ENCODE results near the gene ODC1.

The ODC1 gene

DNA sequence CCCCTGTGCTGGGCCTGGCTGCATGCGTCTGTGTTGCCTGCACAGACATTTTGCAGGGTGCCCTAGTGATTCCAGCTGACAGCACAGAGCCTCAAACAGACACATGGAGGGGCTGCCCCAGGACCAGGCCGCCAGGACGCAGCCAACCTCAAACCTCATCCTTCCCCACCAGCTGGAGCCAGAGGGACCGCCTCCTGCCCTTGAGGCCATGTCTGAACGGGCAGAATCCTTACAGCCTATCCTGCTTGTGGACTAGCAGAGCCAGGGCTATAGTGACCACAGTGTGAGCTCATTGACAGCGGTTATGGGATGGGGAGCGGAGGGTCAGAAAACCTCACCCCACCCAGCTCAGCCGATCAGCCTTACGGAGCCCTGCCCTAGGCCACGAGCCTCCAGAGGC, 22.4 kb downstream of the ODC1 start:
- H3K9ac ChIP-seq (ENCODE audit: low read length) = no peak overlapping the region
- H3K36me3 ChIP-seq (ENCODE audit: control insufficient read depth, insufficient read depth, low read length) = peaks cover 12% of the 10 kb centered on the region
- no peaks in the 10 kb centered on the region for H3K4me1 ChIP-seq (ENCODE audit: control insufficient read depth, insufficient read depth, low read length)
- no peaks in the 10 kb centered on the region for H3K27me3 ChIP-seq (ENCODE audit: control insufficient read depth, insufficient read depth, low read length)
- no peak overlapping the region for H3K4me3 ChIP-seq (ENCODE audit: low read length)
- H3K27ac ChIP-seq (ENCODE audit: low read depth, low read length) = no peak overlapping the region

DNA sequence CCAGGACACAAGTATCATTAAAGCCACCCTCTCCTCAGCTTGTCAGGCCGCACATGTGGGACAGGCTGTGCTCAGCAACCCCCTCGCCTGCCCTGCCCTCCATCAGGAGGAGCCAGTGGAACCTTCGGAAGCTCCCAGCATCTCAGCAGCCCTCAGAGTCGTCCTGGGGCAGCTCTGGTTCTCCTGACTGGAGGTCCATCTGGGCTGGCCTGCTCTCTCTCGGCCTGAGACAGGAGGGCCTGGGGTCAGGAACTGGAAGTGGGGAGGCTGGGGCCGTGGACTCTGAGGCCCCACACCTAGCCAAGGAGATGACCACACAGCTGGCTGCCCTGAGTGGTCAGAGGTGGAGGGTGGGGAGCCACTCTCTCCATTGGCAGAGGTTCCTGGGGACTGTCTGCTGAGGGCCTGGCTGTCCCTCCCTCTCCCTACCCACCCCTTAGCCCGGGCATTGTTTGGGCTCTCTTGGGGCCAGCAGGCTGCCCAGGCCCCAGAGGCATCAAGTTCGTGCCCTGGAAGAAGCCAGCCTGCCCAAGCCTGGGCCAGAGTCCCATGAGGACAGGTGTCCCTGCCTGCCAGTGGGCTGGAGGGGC, 23.1 kb downstream of the ODC1 start:
- H3K27ac ChIP-seq (ENCODE audit: low read depth, low read length) = no peak overlapping the region
- no peak overlapping the region for H3K9ac ChIP-seq (ENCODE audit: low read length)
- peaks cover 14% of the 10 kb centered on the region for H3K36me3 ChIP-seq (ENCODE audit: control insufficient read depth, insufficient read depth, low read length)
- H3K4me1 ChIP-seq (ENCODE audit: control insufficient read depth, insufficient read depth, low read length) = no peaks in the 10 kb centered on the region
- H3K4me3 ChIP-seq (ENCODE audit: low read length) = no peak overlapping the region
- H3K27me3 ChIP-seq (ENCODE audit: control insufficient read depth, insufficient read depth, low read length) = no peaks in the 10 kb centered on the region

DNA sequence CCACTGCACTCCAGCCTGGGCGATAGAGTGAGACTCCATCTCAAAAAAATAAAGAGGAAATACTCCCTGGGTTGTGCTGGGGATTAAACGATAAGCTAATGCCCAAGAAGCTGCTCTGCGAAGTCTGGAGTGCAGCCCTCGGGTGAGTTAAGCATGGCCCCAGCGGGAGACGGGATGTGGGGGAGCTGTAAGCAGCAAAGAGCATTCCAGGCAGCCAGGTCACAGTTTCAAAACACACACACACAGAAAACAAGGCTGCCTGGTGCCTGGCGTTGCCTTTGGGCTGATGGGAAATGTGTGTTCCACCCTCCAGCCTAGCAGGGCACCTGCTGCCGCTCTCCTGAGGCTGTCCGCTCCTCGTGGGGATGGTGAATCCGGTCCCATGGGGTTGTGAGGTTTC, 24.1 kb downstream of the ODC1 start:
- Histone ChIP-seq H3K9ac (ENCODE audit: low read length) (no peak overlapping the region), H3K36me3 (ENCODE audit: control insufficient read depth, insufficient read depth, low read length) (peaks cover 14% of the 10 kb centered on the region), H3K4me1 (ENCODE audit: control insufficient read depth, insufficient read depth, low read length) (no peaks in the 10 kb centered on the region), H3K27ac (ENCODE audit: low read depth, low read length) (no peak overlapping the region), H3K27me3 (ENCODE audit: control insufficient read depth, insufficient read depth, low read length) (no peaks in the 10 kb centered on the region), H3K4me3 (ENCODE audit: low read length) (no peak overlapping the region)

GRCh38 chr2:10423400-10423774, 24.7 kb downstream of the ODC1 start:
- H3K27ac ChIP-seq (ENCODE audit: low read depth, low read length) = no peak overlapping the region
- peaks cover 14% of the 10 kb centered on the region for H3K36me3 ChIP-seq (ENCODE audit: control insufficient read depth, insufficient read depth, low read length)

DNA sequence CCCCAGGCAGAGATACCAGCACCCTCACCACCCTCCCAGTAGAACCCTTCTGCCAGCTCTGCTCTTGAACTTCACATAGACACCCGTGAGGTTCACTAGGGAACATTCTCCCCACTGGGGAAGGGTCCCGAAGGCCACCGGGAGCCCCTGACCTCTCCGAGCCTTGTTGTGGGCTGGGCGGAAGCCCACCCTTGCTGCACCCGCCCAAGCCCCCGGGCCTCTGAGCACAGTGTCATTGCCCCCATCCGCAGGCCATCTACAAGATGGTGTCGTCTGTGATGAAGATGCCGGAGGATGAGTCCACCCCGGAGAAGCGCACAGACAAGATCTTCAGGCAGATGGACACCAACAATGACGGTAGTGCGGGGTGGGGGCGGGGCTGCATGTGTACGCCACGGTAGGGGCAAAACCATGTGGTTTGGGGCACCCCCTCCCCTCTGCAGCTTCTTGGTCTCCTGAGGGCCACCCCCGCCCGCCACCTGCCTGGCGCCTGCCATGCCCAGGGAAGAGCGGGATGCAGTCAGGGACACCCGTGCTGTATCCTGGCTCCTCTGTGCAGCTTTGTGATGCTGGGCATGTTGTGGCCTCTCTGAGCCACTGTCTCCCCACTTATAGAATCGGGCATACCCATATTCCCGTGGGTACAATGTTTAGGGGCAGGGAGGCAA, 25.3 kb downstream of the ODC1 start:
- Histone ChIP-seq H3K27me3 (ENCODE audit: control insufficient read depth, insufficient read depth, low read length) (no peaks in the 10 kb centered on the region), H3K27ac (ENCODE audit: low read depth, low read length) (no peak overlapping the region), H3K9ac (ENCODE audit: low read length) (no peak overlapping the region), H3K4me3 (ENCODE audit: low read length) (no peak overlapping the region), H3K36me3 (ENCODE audit: control insufficient read depth, insufficient read depth, low read length) (peaks cover 14% of the 10 kb centered on the region), H3K4me1 (ENCODE audit: control insufficient read depth, insufficient read depth, low read length) (no peaks in the 10 kb centered on the region)

More at GRCh38 chr2:10423400-10423774, 24.7 kb downstream of the ODC1 start:
- Histone ChIP-seq H3K27me3 (ENCODE audit: control insufficient read depth, insufficient read depth, low read length) (no peaks in the 10 kb centered on the region), H3K4me1 (ENCODE audit: control insufficient read depth, insufficient read depth, low read length) (no peaks in the 10 kb centered on the region), H3K9ac (ENCODE audit: low read length) (no peak overlapping the region), H3K4me3 (ENCODE audit: low read length) (no peak overlapping the region)

DNA sequence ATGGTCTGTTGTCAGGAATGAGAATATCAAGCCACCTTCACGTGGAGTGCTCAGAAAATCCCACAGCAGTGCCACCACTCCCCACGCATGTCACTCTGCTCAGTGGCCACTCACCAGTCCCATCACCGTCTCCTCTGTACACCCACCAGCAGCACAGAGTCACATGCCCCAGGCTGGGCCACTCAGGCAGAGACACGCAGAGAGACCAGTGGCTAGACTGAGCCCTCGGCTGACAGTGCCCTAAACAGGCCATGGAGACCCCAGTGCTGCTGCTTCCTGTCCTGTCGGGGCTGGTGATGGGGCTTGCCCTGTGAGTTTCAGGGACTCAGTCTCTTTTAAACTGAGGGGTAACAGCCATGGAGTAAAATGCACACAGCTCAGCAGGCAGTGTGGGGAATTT, 25.9 kb downstream of the ODC1 start:
- Histone ChIP-seq H3K9ac (ENCODE audit: low read length) (no peak overlapping the region), H3K4me1 (ENCODE audit: control insufficient read depth, insufficient read depth, low read length) (no peaks in the 10 kb centered on the region), H3K4me3 (ENCODE audit: low read length) (no peak overlapping the region), H3K27ac (ENCODE audit: low read depth, low read length) (no peak overlapping the region), H3K36me3 (ENCODE audit: control insufficient read depth, insufficient read depth, low read length) (peaks cover 14% of the 10 kb centered on the region), H3K27me3 (ENCODE audit: control insufficient read depth, insufficient read depth, low read length) (no peaks in the 10 kb centered on the region)

DNA sequence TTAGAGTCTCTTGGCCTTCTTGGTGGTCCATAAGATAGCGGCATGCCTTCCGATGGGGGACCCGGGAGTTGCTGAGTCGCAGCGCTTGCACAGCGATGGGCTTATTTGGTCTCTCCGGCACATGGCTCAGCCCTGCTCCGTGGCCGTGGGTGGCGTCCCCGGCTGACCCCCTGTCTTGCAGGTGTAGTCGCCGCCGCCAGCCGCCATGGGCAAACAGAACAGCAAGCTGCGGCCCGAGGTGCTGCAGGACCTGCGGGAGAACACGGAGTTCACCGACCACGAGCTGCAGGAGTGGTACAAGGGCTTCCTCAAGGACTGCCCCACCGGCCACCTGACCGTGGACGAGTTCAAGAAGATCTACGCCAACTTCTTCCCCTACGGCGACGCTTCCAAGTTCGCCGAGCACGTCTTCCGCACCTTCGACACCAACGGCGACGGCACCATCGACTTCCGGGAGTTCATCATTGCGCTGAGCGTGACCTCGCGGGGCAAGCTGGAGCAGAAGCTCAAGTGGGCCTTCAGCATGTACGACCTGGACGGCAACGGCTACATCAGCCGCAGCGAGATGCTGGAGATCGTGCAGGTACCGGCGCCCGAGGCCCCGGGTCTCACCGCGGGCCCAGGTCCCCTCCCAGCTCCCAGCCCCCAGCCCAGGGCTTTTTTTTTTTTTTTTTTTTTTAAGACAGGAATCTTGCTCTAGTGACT, 28.4 kb downstream of the ODC1 start:
- Histone ChIP-seq H3K27ac (ENCODE audit: low read depth, low read length) (no peak overlapping the region), H3K36me3 (ENCODE audit: control insufficient read depth, insufficient read depth, low read length) (peaks cover 11% of the 10 kb centered on the region), H3K4me3 (ENCODE audit: low read length) (no peak overlapping the region), H3K27me3 (ENCODE audit: control insufficient read depth, insufficient read depth, low read length) (no peaks in the 10 kb centered on the region), H3K9ac (ENCODE audit: low read length) (no peak overlapping the region), H3K4me1 (ENCODE audit: control insufficient read depth, insufficient read depth, low read length) (no peaks in the 10 kb centered on the region)

GRCh38 chr2:10417551-10418335, 30.4 kb downstream of the ODC1 start:
- Histone ChIP-seq H3K9ac (ENCODE audit: low read length) (no peak overlapping the region), H3K27ac (ENCODE audit: low read depth, low read length) (no peak overlapping the region), H3K36me3 (ENCODE audit: control insufficient read depth, insufficient read depth, low read length) (peaks cover 8% of the 10 kb centered on the region), H3K27me3 (ENCODE audit: control insufficient read depth, insufficient read depth, low read length) (no peaks in the 10 kb centered on the region), H3K4me3 (ENCODE audit: low read length) (no peak overlapping the region), H3K4me1 (ENCODE audit: control insufficient read depth, insufficient read depth, low read length) (peaks cover 7% of the 10 kb centered on the region)

- no peak overlapping the region for H3K27ac ChIP-seq (ENCODE audit: low read depth, low read length)
- no peaks in the 10 kb centered on the region for H3K27me3 ChIP-seq (ENCODE audit: control insufficient read depth, insufficient read depth, low read length)
- peaks cover 7% of the 10 kb centered on the region for H3K4me1 ChIP-seq (ENCODE audit: control insufficient read depth, insufficient read depth, low read length)
- no peak overlapping the region for H3K4me3 ChIP-seq (ENCODE audit: low read length)
- no peak overlapping the region for H3K9ac ChIP-seq (ENCODE audit: low read length)
- H3K36me3 ChIP-seq (ENCODE audit: control insufficient read depth, insufficient read depth, low read length) = peaks cover 3% of the 10 kb centered on the region
Measured at GRCh38 chr2:10415640-10416039, 32.5 kb downstream of the ODC1 start.

DNA sequence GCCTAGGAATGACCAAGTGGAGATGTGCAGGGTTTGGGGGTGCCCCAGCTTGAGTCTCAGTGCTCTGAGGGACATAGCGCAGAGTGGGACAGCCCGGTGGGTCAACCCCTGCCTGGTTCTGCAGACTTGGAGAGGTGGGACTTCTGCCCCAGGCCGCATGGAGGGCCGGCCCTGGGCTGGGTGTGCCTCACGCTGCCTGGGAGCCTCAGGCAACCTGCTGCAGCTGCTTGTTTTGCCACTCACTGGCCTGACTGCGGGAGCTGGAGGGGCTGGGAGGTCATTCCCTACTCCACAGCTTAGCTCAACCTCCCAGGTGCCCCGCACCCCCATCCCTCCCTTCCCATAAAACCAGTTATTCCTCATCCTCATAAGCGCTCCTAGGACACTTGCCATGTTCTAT, 33.1 kb downstream of the ODC1 start:
- H3K36me3 ChIP-seq (ENCODE audit: control insufficient read depth, insufficient read depth, low read length) = no peaks in the 10 kb centered on the region
- no peak overlapping the region for H3K4me3 ChIP-seq (ENCODE audit: low read length)
- no peak overlapping the region for H3K27ac ChIP-seq (ENCODE audit: low read depth, low read length)
- H3K27me3 ChIP-seq (ENCODE audit: control insufficient read depth, insufficient read depth, low read length) = no peaks in the 10 kb centered on the region
- H3K9ac ChIP-seq (ENCODE audit: low read length) = no peak overlapping the region
- peaks cover 7% of the 10 kb centered on the region for H3K4me1 ChIP-seq (ENCODE audit: control insufficient read depth, insufficient read depth, low read length)

DNA sequence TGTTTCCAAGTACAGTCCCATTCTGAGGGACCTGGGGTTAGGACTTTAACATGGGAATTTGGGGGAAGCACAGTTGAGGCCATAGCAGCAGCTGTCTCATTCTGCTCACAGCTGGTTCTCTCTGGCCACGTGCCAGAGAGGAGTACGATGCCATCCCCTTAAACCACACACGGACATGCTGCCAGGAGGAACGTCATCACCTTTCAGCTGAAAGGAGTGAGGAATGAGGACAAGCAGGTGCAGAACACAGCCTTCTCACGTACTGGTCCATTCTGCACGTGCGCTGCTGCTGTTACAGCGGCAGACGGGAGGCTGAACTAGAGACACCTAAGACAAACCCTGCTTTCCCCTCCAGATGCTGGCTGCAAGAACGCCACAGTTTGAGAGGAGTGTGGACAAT, 33.5 kb downstream of the ODC1 start:
- Histone ChIP-seq H3K4me1 (ENCODE audit: control insufficient read depth, insufficient read depth, low read length) (peaks cover 7% of the 10 kb centered on the region), H3K36me3 (ENCODE audit: control insufficient read depth, insufficient read depth, low read length) (no peaks in the 10 kb centered on the region), H3K27me3 (ENCODE audit: control insufficient read depth, insufficient read depth, low read length) (no peaks in the 10 kb centered on the region), H3K4me3 (ENCODE audit: low read length) (no peak overlapping the region), H3K9ac (ENCODE audit: low read length) (no peak overlapping the region), H3K27ac (ENCODE audit: low read depth, low read length) (no peak overlapping the region)

DNA sequence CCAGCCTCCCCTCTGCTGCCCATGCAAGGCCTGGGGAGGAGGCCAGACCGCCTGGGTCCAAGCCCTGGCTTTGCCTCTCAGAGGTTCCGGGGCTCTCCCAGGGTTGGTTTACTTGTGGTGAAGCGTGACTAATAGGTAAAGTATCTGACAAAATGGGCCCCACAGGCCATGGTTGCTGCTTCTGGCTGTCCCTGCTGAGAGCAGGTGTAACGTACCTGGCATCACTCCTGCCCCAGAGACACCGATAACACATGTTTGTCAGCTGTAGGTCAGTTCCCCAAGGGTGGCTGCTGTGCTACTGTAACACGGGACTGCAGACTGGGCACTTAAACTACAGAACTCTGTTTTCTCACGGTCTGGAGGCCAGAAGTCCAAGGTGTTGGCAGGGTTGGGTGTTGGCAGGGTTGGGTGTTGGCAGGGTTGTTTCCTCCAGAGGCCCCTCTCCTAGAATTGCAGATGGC, 34.1 kb downstream of the ODC1 start:
- peaks cover 7% of the 10 kb centered on the region for H3K4me1 ChIP-seq (ENCODE audit: control insufficient read depth, insufficient read depth, low read length)
- no peaks in the 10 kb centered on the region for H3K27me3 ChIP-seq (ENCODE audit: control insufficient read depth, insufficient read depth, low read length)
- H3K4me3 ChIP-seq (ENCODE audit: low read length) = no peak overlapping the region
- H3K9ac ChIP-seq (ENCODE audit: low read length) = no peak overlapping the region
- H3K27ac ChIP-seq (ENCODE audit: low read depth, low read length) = no peak overlapping the region
- no peaks in the 10 kb centered on the region for H3K36me3 ChIP-seq (ENCODE audit: control insufficient read depth, insufficient read depth, low read length)

Measured in rectal smooth muscle tissue (tissue), 1 donor.